GM18517 (cell line): ENCODE data around the gene ALDOB.

Source experiments
- ATAC-seq: cut with Tn5 transposase; IDR thresholded peaks from one replicate; pipeline ENCODE4 v1.9.1; 2021; ENCODE audit warnings: mild to moderate bottlenecking, moderate library complexity; ENCODE audit not compliant: unreplicated experiment

The ALDOB gene

GRCh38 chr9:101427957-101428655 is 7.5 kb downstream of the ALDOB start:
- ATAC-seq = no peak

- ATAC-seq = no peak
Measured at GRCh38 chr9:101427358-101427757, 8.2 kb downstream of the ALDOB start.

GRCh38 chr9:101421653-101422065 is 13.9 kb downstream of the ALDOB start:
- ATAC-seq = no peak

GRCh38 chr9:101419863-101420262 is 15.7 kb downstream of the ALDOB start:
- ATAC-seq = no peak

GRCh38 chr9:101418518-101419430 is 16.8 kb downstream of the ALDOB start:
- no peak for ATAC-seq

- no peak for ATAC-seq
Measured at GRCh38 chr9:101417977-101418376, 17.6 kb downstream of the ALDOB start.

- ATAC-seq = no peak
Measured at GRCh38 chr9:101417389-101417788, 18.2 kb downstream of the ALDOB start.

GRCh38 chr9:101415578-101415977 is 20.0 kb downstream of the ALDOB start:
- no peak for ATAC-seq

GRCh38 chr9:101414839-101415238 is 20.7 kb downstream of the ALDOB start:
- no peak for ATAC-seq

- no peak for ATAC-seq
Measured at GRCh38 chr9:101409079-101409477, 26.5 kb downstream of the ALDOB start.

GRCh38 chr9:101408374-101409078 is 27.0 kb downstream of the ALDOB start:
- ATAC-seq = no peak

GRCh38 chr9:101403516-101404285 is 31.9 kb downstream of the ALDOB start:
- no peak for ATAC-seq

- no peak for ATAC-seq
Measured at GRCh38 chr9:101400120-101400519, 35.5 kb downstream of the ALDOB start.

GRCh38 chr9:101399643-101399970 is 36.0 kb downstream of the ALDOB start:
- ATAC-seq = no peak

GRCh38 chr9:101398930-101399642 is 36.5 kb downstream of the ALDOB start:
- ATAC-seq = no peak

- ATAC-seq = peak; percentile 99
Measured at GRCh38 chr9:101398068-101398929, 37.3 kb downstream of the ALDOB start, which contains the start of the genes MRPL50 and ZNF189. Gene MRPL50, minus strand, starts transcription at chr9:101398618. Its CDS starts 26 bp downstream, at chr9:101398592. Gene ZNF189, plus strand, starts transcription at chr9:101398851. Its CDS starts 306 bp downstream, at chr9:101399157.

- ATAC-seq = no peak
Measured at GRCh38 chr9:101397746-101398067, 37.9 kb downstream of the ALDOB start.

- no peak for ATAC-seq
Measured at GRCh38 chr9:101394687-101395086, 40.9 kb downstream of the ALDOB start.

- ATAC-seq = no peak
Measured at GRCh38 chr9:101393135-101393534, 42.4 kb downstream of the ALDOB start.
